Cardiac muscle cell (in vitro differentiated cells and primary cell): ENCODE measurements around the gene CA14. TPM values are rescaled to one million over a fixed set of nuclear protein-coding genes. Genes with fewer than 3 reads are reported as not detected.
"Not testable (repeated sequence)": the region's sequence is repeated elsewhere in the genome, so short reads cannot be mapped to it uniquely, and the experiment has no call there.

ENCODE experiments used
- DNase-seq, 2 donors: peaks; one replicate each; pipeline versions ENCODE4 v3.0.0 to v3.0.0-alpha.2; 2010 to 2017; ENCODE audit warnings: low read depth in 1 of 2, low spot score in 1 of 2
- H3K27ac ChIP-seq: fragments of 200-600 bp; sonication (generic); 2 replicates; pipeline ENCODE4 v1.5.1; 2016
- H3K27me3 ChIP-seq: fragments of 200-600 bp; sonication (generic); 2 replicates; pipeline ENCODE4 v1.6.0; 2016; ENCODE audit warnings: control low read depth
- H3K36me3 ChIP-seq: fragments of 200-600 bp; sonication (generic); 2 replicates; pipeline ENCODE4 v1.5.1; 2016; ENCODE audit warnings: control low read depth
- H3K4me1 ChIP-seq: fragments of 200-600 bp; sonication (generic); 2 replicates; pipeline ENCODE4 v1.8.1; 2017; ENCODE audit warnings: low read depth, mild to moderate bottlenecking, mixed run types
- H3K4me3 ChIP-seq: fragments of 200-600 bp; sonication (generic); 2 replicates; pipeline ENCODE4 v1.5.1; 2016; ENCODE audit warnings: mild to moderate bottlenecking
- H3K9me3 ChIP-seq: fragments of 200-600 bp; sonication (generic); 2 replicates; pipeline ENCODE4 v1.5.1; 2017; ENCODE audit warnings: low read depth, mild to moderate bottlenecking, control low read depth
- CTCF ChIP-seq: IDR thresholded peaks from 2 replicates; pipeline ENCODE4 v1.5.1; 2012; ENCODE audit warnings: low read depth, mild to moderate bottlenecking, low read length
- polyA plus RNA-seq: library from polyadenylated mRNA; unstranded; fragments of >200 nt; fragmentation: Nextera tagmentation; extraction: Ambion mirVana; gene quantifications from 2 replicates; pipeline ENCODE4 v1.2.1, GENCODE V29; 2016
- total RNA-seq: library from RNA; depleted of rRNA; stranded (reverse); fragments of >200 nt; gene quantifications from 2 replicates; pipeline ENCODE4 v1.2.3, GENCODE V29; 2016

The CA14 gene
- total RNA-seq (34.8 and 46.1 TPM in 2 replicates), polyA plus RNA-seq (68.2 and 133 TPM in 2 replicates)

- peak in 1 of 2 donors; percentile 89 for DNase-seq
- no peaks in the 10 kb centered on the region for H3K9me3 ChIP-seq
- no peaks in the 10 kb centered on the region for H3K36me3 ChIP-seq
- no peak for TF ChIP-seq CTCF
- H3K27ac ChIP-seq: peak within 1 kb of the TSS; percentile 88
- H3K4me1 ChIP-seq: peaks cover 34% of the 10 kb centered on the region
- H3K27me3 ChIP-seq: no peaks in the 10 kb centered on the region
- peak within 1 kb of the TSS; percentile 61 for H3K4me3 ChIP-seq
These were observed at the start of gene CA14 for GRCh38 chr1:150257624-150258585. TSS of gene CA14 (plus strand) at chr1:150257774. CDS start at chr1:150258129, 355 bp downstream.

GRCh38 chr1:150208460-150208859 is 49.1 kb upstream of the CA14 start:
- not testable (repeated sequence) for DNase-seq, H3K27me3 ChIP-seq, H3K27ac ChIP-seq, H3K9me3 ChIP-seq, H3K4me1 ChIP-seq, H3K36me3 ChIP-seq, H3K4me3 ChIP-seq

- no peak for DNase-seq
- H3K27ac ChIP-seq: no peak overlapping the region
- no peaks in the 10 kb centered on the region for H3K27me3 ChIP-seq
- no peak overlapping the region for H3K4me3 ChIP-seq
- TF ChIP-seq CTCF: no peak
- H3K9me3 ChIP-seq: no peaks in the 10 kb centered on the region
- H3K4me1 ChIP-seq: peaks cover 4% of the 10 kb centered on the region
- H3K36me3 ChIP-seq: no peaks in the 10 kb centered on the region
These were observed 47.5 kb upstream of the CA14 start for GRCh38 chr1:150210091-150210490.

- Histone ChIP-seq H3K9me3 (no peaks in the 10 kb centered on the region), H3K4me1 (peaks cover 4% of the 10 kb centered on the region), H3K36me3 (no peaks in the 10 kb centered on the region), H3K4me3 (no peak overlapping the region), H3K27ac (no peak overlapping the region), H3K27me3 (no peaks in the 10 kb centered on the region)
- DNase-seq: no peak
- TF ChIP-seq CTCF: no peak
These were observed 46.9 kb upstream of the CA14 start for GRCh38 chr1:150210706-150211105.

GRCh38 chr1:150212070-150212469 is 45.5 kb upstream of the CA14 start:
- H3K4me1 ChIP-seq: peaks cover 4% of the 10 kb centered on the region
- no peaks in the 10 kb centered on the region for H3K27me3 ChIP-seq
- H3K9me3 ChIP-seq: no peaks in the 10 kb centered on the region
- no peak overlapping the region for H3K4me3 ChIP-seq
- TF ChIP-seq CTCF: no peak
- no peak for DNase-seq
- no peak overlapping the region for H3K27ac ChIP-seq
- H3K36me3 ChIP-seq: no peaks in the 10 kb centered on the region
